Measurements from ENCODE around the gene UNC5B. TPM values are rescaled to one million over a fixed set of nuclear protein-coding genes. Genes with fewer than 3 reads are reported as not detected.

The UNC5B gene
- total RNA-seq, 4 donors from 2014 or later, result 3.3 to 7.0 (median 5.9) TPM

DNA sequence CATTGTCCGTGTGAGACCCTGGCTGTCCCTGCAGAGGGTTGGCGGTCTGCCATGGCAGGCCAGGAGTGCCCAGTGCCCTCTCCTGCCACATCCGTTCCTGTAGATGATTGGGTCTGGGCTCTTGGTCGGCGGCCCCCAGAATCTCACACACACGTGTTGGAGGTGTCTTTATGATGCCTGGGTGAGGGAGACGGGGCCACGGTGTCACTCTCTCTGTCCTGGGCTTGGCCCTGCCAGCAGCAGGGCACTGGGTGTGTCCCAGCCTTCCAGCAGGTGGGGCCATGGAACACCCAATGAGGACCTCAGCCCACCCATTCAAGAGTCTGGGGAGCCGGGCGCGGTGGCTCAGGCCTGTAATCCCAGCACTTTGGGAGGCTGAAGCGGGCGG lies 30.2 kb downstream of the UNC5B start:
- H3K4me3 ChIP-seq, result no peak overlapping the region
- peaks cover 0 to 70% (median 26%) of the 10 kb centered on the region in 4 donors for H3K4me1 ChIP-seq
- no peaks in the 10 kb centered on the region for H3K9me3 ChIP-seq
- 92 to 100% methylated on average over 5 to 12 of the region's 13 CpGs for WGBS, 2 donors
- no peaks in the 10 kb centered on the region for H3K27me3 ChIP-seq
- no peak overlapping the region for H3K27ac ChIP-seq
- DNase-seq (ENCODE audit: low spot score in 2 of 2), result no peak
- H3K36me3 ChIP-seq, result no peaks in the 10 kb centered on the region
- TF ChIP-seq POLR2A (IDR thresholded peaks at IDR 0.05) (no peak), EP300 (IDR thresholded peaks at IDR 0.05) (no peak)
- TF ChIP-seq, protein P1, sequence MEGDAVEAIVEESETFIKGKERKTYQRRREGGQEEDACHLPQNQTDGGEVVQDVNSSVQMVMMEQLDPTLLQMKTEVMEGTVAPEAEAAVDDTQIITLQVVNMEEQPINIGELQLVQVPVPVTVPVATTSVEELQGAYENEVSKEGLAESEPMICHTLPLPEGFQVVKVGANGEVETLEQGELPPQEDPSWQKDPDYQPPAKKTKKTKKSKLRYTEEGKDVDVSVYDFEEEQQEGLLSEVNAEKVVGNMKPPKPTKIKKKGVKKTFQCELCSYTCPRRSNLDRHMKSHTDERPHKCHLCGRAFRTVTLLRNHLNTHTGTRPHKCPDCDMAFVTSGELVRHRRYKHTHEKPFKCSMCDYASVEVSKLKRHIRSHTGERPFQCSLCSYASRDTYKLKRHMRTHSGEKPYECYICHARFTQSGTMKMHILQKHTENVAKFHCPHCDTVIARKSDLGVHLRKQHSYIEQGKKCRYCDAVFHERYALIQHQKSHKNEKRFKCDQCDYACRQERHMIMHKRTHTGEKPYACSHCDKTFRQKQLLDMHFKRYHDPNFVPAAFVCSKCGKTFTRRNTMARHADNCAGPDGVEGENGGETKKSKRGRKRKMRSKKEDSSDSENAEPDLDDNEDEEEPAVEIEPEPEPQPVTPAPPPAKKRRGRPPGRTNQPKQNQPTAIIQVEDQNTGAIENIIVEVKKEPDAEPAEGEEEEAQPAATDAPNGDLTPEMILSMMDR (IDR thresholded peaks at IDR 0.05), result no peak

DNA sequence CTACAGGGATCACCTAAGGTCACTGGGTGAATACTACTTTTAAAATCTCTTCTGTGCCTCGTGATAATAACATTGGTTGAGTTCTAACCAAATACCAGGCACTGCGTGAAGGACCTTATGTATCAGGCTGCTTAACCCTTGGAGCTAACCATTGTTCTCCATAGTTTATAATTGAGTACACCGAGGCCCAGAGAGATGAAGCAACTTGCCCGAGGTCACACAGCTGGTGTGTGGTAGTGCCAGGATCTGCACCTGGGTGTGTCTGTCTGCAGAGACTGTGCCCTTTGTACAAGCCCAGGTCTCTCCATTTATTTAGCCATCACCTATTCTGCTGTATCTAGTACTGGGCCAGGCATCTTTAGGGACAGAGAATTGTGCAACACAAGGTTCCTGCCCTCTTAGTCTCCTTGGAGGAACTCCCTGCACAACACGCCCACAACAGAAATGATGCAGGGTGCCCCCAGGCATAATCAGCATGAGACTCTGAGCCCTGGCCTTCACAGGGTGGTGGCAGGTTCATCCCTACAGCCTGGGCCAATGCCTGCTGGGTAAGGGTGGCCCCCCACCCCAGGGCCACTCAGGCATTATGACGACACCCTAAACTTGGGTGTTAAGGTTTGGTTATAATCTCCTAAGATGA lies 31.5 kb downstream of the UNC5B start:
- peak in 1 of 2 donors; percentile 32 for DNase-seq (ENCODE audit: low spot score in 2 of 2)
- no peaks in the 10 kb centered on the region for H3K36me3 ChIP-seq
- H3K4me3 ChIP-seq, result peak overlapping the region in 1 of 4 donors; percentile 39
- H3K4me1 ChIP-seq, result peaks cover 0 to 70% (median 26%) of the 10 kb centered on the region in 4 donors
- TF ChIP-seq, protein P1 (IDR thresholded peaks at IDR 0.05), result no peak
- TF ChIP-seq EP300 (IDR thresholded peaks at IDR 0.05) (no peak), POLR2A (IDR thresholded peaks at IDR 0.05) (no peak)
- 44 to 62% methylated on average over 6 of the region's 6 CpGs for WGBS, 2 donors
- H3K27ac ChIP-seq, result peak overlapping the region in 2 of 4 donors; percentile 53 to 59
- H3K27me3 ChIP-seq, result no peaks in the 10 kb centered on the region
- H3K9me3 ChIP-seq, result no peaks in the 10 kb centered on the region

DNA sequence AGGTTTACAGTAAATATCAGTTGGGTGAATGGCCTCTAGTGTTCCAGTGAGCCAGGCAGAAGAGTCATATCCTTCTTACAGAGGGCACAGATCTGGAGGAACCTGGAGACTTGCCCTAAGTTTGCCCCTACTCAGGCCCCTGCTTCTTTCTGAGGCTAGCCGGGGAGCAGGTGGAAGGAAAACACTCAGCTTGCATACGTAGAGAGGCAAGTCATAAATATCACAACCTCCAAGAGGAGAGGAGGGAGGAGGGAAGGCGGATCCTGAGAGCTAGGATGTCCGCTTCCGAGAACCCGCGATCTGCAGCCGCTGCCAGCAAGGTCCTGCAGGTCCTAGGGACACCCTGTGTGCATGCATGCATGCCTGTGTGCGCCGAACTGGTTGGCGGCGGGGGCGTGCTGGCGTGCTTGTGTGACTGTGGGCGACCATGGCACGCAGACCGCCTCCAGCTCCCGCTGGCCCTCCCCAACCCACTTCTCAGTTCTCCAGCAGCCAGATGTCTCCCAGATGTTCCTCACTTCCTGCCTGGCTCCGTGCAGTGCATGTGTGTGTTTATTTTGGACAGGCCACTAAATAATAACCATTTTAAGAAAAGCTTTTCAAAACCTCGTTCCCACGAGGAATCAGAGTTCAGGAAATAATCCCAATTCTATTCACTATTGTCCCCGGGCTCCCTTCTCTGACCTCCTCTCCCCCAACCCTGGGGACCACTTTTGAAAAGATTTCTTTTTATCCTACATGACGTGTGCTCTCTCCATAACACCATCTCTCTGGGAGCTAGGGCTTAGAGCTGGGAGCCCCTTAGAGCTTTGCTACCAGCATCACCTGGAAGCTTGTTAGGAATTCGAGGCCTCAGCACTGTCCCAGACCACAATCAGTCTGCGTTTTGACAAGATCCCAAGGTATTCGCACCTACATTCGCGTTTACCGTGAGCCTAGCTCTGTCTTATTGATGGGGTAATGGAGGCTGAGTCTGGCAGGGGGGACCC lies 32.4 kb downstream of the UNC5B start:
- TF ChIP-seq, protein P1 (IDR thresholded peaks at IDR 0.05), result no peak
- TF ChIP-seq EP300 (IDR thresholded peaks at IDR 0.05), result peak in 1 of 2 donors; percentile 62
- 14 to 19% methylated on average over 29 of the region's 29 CpGs for WGBS, 2 donors
- peak; percentile 54 to 76 for DNase-seq (ENCODE audit: low spot score in 2 of 2)
- H3K4me1 ChIP-seq, result peaks cover 0 to 70% (median 26%) of the 10 kb centered on the region in 4 donors
- H3K27me3 ChIP-seq, result no peaks in the 10 kb centered on the region
- H3K36me3 ChIP-seq, result no peaks in the 10 kb centered on the region
- H3K4me3 ChIP-seq, result peak overlapping the region in 2 of 4 donors; percentile 9 to 39
- peak overlapping the region in 2 of 4 donors; percentile 53 to 59 for H3K27ac ChIP-seq
- no peaks in the 10 kb centered on the region for H3K9me3 ChIP-seq

DNA sequence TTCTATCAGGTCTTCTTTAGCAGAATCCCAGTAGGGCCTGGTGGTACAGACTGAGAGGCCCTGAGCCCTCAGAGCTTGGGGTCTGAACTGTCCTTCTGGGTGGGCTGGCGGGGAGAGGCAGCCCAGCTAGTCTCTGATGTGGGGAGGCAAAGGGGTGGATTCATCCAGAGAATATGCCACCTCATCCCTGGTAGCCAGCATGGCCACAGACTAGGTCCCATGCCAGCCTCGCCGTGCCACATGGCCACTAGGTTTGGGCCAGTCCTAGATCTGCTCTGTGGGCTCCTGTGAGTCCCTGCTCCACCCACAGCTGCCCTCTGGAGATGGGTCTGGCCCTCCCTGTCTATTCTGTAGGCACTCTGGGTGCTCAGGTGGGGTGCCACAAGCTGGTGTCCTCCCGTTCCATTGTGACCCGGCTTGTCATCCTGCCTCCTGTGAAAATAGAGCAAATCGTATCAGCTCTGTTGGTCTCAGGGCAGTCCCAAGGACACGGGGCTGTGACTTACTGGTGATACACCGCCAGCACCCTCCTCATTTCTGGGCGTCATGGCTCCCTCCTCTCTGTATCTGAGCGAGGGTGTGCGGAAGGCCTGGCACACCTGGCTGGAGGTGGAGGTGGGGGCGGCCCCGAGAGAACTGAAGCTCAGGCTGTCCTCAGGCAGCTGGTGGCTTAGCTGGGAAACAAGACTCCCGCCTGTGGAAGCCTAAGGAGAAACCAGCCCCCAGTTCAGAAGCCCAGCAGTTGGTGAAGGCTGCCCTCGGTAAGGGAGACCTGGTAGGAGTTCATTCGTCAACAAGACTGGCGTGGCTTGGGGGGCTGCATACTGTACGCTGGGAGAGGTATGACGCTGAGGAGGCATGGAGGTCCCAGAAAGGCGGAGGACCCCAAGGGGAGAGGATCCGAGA lies 33.3 kb downstream of the UNC5B start:
- H3K27me3 ChIP-seq, result no peaks in the 10 kb centered on the region
- no peak for DNase-seq (ENCODE audit: low spot score in 2 of 2)
- H3K4me1 ChIP-seq, result peaks cover 0 to 66% (median 26%) of the 10 kb centered on the region in 4 donors
- peak overlapping the region in 2 of 4 donors; percentile 20 to 59 for H3K27ac ChIP-seq
- TF ChIP-seq EP300 (IDR thresholded peaks at IDR 0.05), result no peak
- TF ChIP-seq POLR2A (IDR thresholded peaks at IDR 0.05), result no peak
- TF ChIP-seq, protein P1 (IDR thresholded peaks at IDR 0.05), result no peak
- H3K36me3 ChIP-seq, result no peaks in the 10 kb centered on the region
- no peak overlapping the region for H3K4me3 ChIP-seq
- no peaks in the 10 kb centered on the region for H3K9me3 ChIP-seq
- 82 to 87% methylated on average over 16 to 21 of the region's 21 CpGs for WGBS, 2 donors

All from tibial nerve (tissue), 4 donors.